Measurements from ENCODE around the gene DTX1.
"Not testable (repeated sequence)": the region's sequence is repeated elsewhere in the genome, so short reads cannot be mapped to it uniquely, and the experiment has no call there.

The DTX1 gene

GRCh38 chr12:113137861-113138783, 81.6 kb downstream of the DTX1 start:
- no peak for DNase-seq

DNA sequence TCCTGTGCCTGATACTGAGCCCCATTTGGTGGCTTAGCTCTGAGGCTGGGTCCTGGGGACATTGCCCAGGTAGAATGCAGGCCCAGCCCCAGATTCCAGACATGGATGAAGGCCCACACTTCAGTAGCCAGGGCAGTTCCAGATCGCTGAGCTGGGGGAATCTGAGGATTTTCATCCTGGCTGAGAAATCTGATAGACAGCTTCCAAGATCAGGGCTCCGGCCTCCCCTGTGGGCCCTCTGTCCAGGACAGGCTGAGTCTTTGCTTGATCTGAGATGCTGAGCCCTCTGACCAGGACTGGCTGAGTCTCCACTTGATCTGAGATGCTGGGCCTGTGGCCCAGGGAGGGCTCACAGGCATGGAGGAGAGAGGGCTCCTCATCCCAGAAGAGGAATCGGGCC, 82.3 kb downstream of the DTX1 start:
- DNase-seq, result no peak

DNA sequence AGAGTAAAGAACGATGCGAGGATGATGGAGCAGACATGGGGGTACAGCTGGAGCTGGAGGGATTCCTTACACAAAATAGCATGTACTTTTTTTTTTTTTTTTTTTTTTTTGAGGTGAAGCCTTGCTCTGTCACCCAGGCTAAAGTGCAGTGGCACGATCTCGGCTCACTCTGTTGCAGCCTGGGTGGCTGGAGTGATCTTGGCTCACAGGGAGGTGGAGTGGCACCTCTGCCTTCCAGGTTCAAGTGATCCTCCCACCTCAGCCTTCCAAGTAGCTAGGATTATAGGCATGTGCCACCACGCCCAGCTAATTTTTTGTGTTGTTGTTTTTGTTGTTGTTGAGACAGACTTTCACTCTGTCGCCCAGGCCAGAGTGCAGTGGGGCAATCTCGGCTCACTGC, 84.2 kb downstream of the DTX1 start:
- no peak for DNase-seq

GRCh38 chr12:113141716-113142115, 85.2 kb downstream of the DTX1 start:
- DNase-seq, result not testable (repeated sequence)

DNA sequence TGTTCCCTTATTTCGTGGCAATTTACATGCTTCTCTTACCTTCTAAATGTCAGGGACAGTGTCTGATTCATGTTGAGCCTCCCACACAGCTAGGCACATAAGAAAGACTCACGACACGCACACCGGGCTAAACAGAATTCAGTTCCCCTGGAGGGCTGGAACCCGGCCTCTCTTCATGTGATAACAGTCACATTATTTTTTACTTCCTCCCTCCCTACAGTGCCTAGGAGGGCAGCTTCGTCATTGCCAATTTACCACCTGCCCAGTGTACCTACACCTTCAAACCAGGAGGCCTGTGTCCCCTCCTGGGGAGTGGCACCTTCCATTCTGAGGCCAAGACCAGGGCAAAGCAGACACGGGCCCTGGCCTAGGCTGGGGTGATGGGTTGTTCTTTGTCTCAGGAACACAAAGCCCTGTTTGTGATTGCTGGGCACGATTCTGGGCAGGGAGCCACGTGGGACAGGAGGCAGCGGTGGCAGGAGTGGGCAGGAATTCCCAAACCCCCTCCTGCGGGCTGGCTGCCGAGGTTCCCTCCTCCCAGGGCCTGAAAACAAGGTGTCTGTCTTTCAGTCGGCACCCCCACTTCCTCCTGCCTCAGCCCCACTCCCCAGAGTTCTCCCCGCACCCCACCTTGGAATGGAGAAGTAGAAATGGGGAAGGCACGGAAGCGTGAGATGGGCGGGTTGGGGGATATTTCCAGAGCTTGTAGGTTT, 85.8 kb downstream of the DTX1 start:
- no peak for DNase-seq

GRCh38 chr12:113142886-113143332, 86.4 kb downstream of the DTX1 start:
- no peak for DNase-seq

DNA sequence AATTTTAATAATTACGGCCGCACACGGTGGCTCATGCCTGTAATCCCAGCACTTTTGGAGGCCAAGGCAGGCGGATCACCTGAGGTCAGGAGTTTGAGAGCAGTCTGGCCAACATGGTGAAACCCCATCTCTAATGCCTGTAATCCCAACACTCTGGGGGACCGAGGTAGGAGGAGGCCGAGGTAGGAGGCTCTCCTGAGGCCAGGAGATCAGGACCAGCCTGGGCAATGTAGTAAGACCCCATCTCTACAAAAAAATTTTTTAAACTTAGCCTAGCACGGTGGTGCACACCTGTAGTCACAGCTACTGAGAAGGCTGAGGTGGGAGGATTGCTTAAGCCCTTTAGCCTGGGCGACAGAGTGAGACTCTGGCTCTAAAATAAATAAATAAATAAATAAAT, 87.4 kb downstream of the DTX1 start:
- DNase-seq, result no peak

GRCh38 chr12:113144806-113145205, 88.3 kb downstream of the DTX1 start:
- no peak for DNase-seq

- no peak for DNase-seq
These were observed 89.4 kb downstream of the DTX1 start for GRCh38 chr12:113145720-113146551.

GRCh38 chr12:113146999-113147398, 90.5 kb downstream of the DTX1 start:
- no peak for DNase-seq

Measured in stimulated activated CD4-positive, alpha-beta T cell treated with anti-CD3 and anti-CD28 coated beads, Interleukin-4, amount 100 ng/mL, for 24 hours (primary cell).